Endothelial cell of umbilical vein (primary cell): ENCODE results near the gene DDRGK1. TPM values are rescaled to one million over a fixed set of nuclear protein-coding genes. Genes with fewer than 3 reads are reported as not detected.

Experiments used
- BruUV-seq: library from RNA; stranded (reverse); fragments of 400-500 nt; replicated peaks from 2 replicates; lab custom pipeline; 2021; lab: Mats Ljungman, UMichigan
- CTCF ChIA-PET: fragments of 300-600, 350-600 bp; sonication (Branson Sonifier 250); formaldehyde crosslinking; loops from one replicate; lab custom pipeline; 2021; ENCODE audit warnings: antibody characterized with exemption, inconsistent platforms; lab: Charles Lee
- POLR2A ChIA-PET: fragments of 300-600, 350-600 bp; sonication (Branson Sonifier 250); formaldehyde crosslinking; loops from one replicate; lab custom pipeline; 2021; ENCODE audit warnings: antibody characterized with exemption, inconsistent platforms; lab: Charles Lee
- DNase-seq: peaks from one replicate; pipeline ENCODE4 v3.0.0-alpha.2; 2011; ENCODE audit warnings: low read depth, low spot score
- FAIRE-seq: peaks from 2 replicates; lab custom pipeline; 2011; peaks lifted over from hg19 to GRCh38; lab: Jason Lieb, UNC
- H2AFZ ChIP-seq: 2 replicates; pipeline ENCODE4 v1.6.0; 2012; ENCODE audit warnings: low read depth, low read length, control low read depth, inconsistent platforms
- H3K27ac ChIP-seq: 2 replicates; pipeline ENCODE4 v1.5.1; 2011; ENCODE audit warnings: low read depth, mild to moderate bottlenecking, control low read depth, low read length, moderate library complexity; ENCODE audit not compliant: insufficient read depth
- H3K27me3 ChIP-seq, 2 experiments: 2 replicates each; pipeline versions ENCODE4 v1.6.0 to v1.6.1; 2011; ENCODE audit warnings: low read length in 2 of 2, mixed read lengths in 1 of 2; ENCODE audit not compliant: control insufficient read depth in 2 of 2, insufficient read depth in 2 of 2
- H3K36me3 ChIP-seq, 2 experiments: 2 replicates in 1 of 2; 3 replicates in 1 of 2; pipeline ENCODE4 v1.5.1; 2011; ENCODE audit warnings: low read length in 2 of 2, mild to moderate bottlenecking in 1 of 2, moderate library complexity in 1 of 2; ENCODE audit not compliant: control insufficient read depth in 2 of 2, insufficient read depth in 2 of 2; ENCODE audit errors: extremely low read depth in 1 of 2
- H3K4me1 ChIP-seq: 3 replicates; pipeline ENCODE4 v1.5.1; 2011; ENCODE audit warnings: mild to moderate bottlenecking, low read length; ENCODE audit not compliant: control insufficient read depth, insufficient read depth; ENCODE audit errors: extremely low read depth
- H3K4me2 ChIP-seq: 2 replicates; pipeline ENCODE4 v1.6.1; 2011; ENCODE audit warnings: low read length, control low read depth, mixed read lengths; ENCODE audit not compliant: insufficient read depth
- H3K4me3 ChIP-seq, 3 experiments: fragments of 200-600 bp in 1 of 3; sonication (generic), shearing (Covaris generic) in 1 of 3; replicated peaks in 1 of 3; 2 replicates each; pipeline ENCODE4 v1.5.1; 2011 to 2016; ENCODE audit warnings: control low read depth in 3 of 3, low read length in 3 of 3, mild to moderate bottlenecking in 2 of 3, inconsistent platforms in 1 of 3, low read depth in 1 of 3, moderate library complexity in 1 of 3; ENCODE audit not compliant: insufficient read depth in 1 of 3
- H3K79me2 ChIP-seq: 2 replicates; pipeline ENCODE4 v1.6.0; 2012; ENCODE audit warnings: low read length, inconsistent platforms; ENCODE audit not compliant: control insufficient read depth, insufficient read depth
- H3K9ac ChIP-seq: replicated peaks from 2 replicates; pipeline ENCODE3; 2011; ENCODE audit warnings: low read length, control low read depth; ENCODE audit not compliant: insufficient read depth; ENCODE audit errors: extremely low read depth
- H3K9me1 ChIP-seq: replicated peaks from 3 replicates; pipeline ENCODE4 v1.6.0; 2011; ENCODE audit warnings: mild to moderate bottlenecking, low read length; ENCODE audit not compliant: control insufficient read depth, insufficient read depth; ENCODE audit errors: extremely low read depth
- H3K9me3 ChIP-seq: replicated peaks from 2 replicates; pipeline ENCODE4 v1.5.1; 2012; ENCODE audit warnings: low read length, inconsistent platforms; ENCODE audit not compliant: control insufficient read depth, insufficient read depth
- H4K20me1 ChIP-seq: replicated peaks from 2 replicates; pipeline ENCODE3; 2011; ENCODE audit warnings: mild to moderate bottlenecking, low read length; ENCODE audit not compliant: control insufficient read depth, insufficient read depth; ENCODE audit errors: extremely low read depth
- POLR2A ChIP-seq: IDR thresholded peaks from 2 replicates; pipeline ENCODE4 v1.6.1; 2012; ENCODE audit warnings: low read depth, mild to moderate bottlenecking, control low read depth, low read length
- dilution Hi-C: fragments of 300-500 bp; cut with MboI; formaldehyde crosslinking; loops from one replicate; pipeline ENCODE4 v1.15.0; 2019; ENCODE audit warnings: low sequenced_read_pairs; ENCODE audit not compliant: extremely low pct_ligation_motif_present
- intact Hi-C: fragments of 100-400 bp; cut with micrococcal nuclease; formaldehyde crosslinking; loops from one replicate; pipeline ENCODE4 v1.10.0; 2022
- polyA plus RNA-seq, 4 experiments: library from polyadenylated mRNA; depleted of rRNA in 3 of 4; stranded (reverse) in 3 of 4; unstranded in 1 of 4; fragments of >200 nt; gene quantifications; 2 replicates each; pipeline versions ENCODE4 v1.2.1 to v1.2.3, GENCODE V29; 2011 to 2012; ENCODE audit warnings: missing spikeins in 1 of 4
- total RNA-seq: library from RNA; stranded (reverse); gene quantifications from 2 replicates; pipeline ENCODE4 v1.2.3, GENCODE V29; 2021
- TF ChIP-seq, protein P1 (sequence below), 2 donors: IDR thresholded peaks; 1 replicate in 1 of 2; 2 replicates in 1 of 2; pipeline ENCODE4 v1.5.1; 2011; ENCODE audit warnings: low read length in 2 of 2, mild to moderate bottlenecking in 2 of 2, moderate library complexity in 2 of 2, control low read depth in 1 of 2, inconsistent platforms in 1 of 2, low read depth in 1 of 2; ENCODE audit not compliant: insufficient read depth in 1 of 2; ENCODE audit errors: extremely low read depth in 1 of 2

Gene DDRGK1
- total and polyA plus RNA-seq, 2 donors (not counting 3 experiments of a cell fraction or from before 2014, with no cell fraction given): 48.5 to 54.0 TPM

DNA sequence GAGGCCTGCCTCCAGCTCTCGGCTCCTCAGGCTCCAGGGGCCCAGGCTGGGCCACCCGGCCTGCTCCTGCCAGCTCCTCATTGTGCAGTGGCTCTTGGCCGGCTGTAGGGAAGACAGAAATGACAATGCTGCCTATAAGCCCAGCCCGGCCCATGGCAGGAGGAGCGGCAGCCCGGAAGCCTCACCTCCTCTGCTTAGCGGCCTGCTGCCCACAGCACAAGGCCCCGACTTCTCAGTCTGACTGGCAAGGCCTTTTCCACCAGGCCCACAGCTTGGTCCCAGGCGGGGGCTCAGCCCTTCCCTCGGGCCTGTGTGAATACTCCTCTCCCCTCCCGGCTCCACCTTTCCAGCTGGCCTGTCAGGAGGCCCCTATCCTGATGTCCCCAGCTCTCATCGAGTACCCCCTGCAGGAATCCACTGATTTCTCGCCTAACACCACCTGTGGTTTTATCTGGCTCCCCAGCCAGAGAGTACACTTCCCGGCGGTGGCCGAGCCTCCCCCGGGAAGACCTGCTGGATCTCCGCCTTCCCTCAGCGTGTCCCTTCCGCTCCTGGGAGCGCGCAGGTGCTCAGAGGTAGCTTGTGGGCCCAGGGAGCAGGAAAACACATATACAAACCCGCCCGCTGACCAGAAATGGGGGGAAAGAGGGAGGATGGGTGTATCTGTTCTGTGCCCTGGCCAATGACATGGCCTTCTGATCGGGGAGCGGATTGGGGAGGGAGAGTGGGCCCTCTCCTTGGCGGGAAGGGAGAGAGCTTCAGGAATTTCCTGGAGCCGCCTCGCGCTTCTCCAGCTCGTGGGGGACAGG lies 963 bp downstream of the DDRGK1 start:
- intact Hi-C loops: loop anchor here (2.0 kb wide), 1 partner anchor 31 kb away; the partner anchor contains the start of gene LZTS3

More for the DNA sequence above, 963 bp downstream of the DDRGK1 start:
- FAIRE-seq (no peak), DNase-seq (peak; percentile 24)
- H2AFZ ChIP-seq: peak overlapping the region; percentile 71
- no peaks in the 10 kb centered on the region for H4K20me1 ChIP-seq
- peak overlapping the region; percentile 40 to 71 (median 69) for H3K4me3 ChIP-seq
- H3K27me3 ChIP-seq: no peaks in the 10 kb centered on the region
- H3K9me3 ChIP-seq: no peaks in the 10 kb centered on the region
- H3K27ac ChIP-seq: peak overlapping the region; percentile 35
- ChIA-PET POLR2A (no interaction called here), CTCF (interaction anchor here (1.1 to 2.1 kb wide), 5 partner anchors 44 to 150 kb away, joined by 3 to 6 read pairs (median 4); partner anchors contain the start of genes FASTKD5 and UBOX5)
- dilution Hi-C loops: no loop called here
- H3K4me1 ChIP-seq: peaks cover 11% of the 10 kb centered on the region
- H3K9me1 ChIP-seq: no peaks in the 10 kb centered on the region
- H3K79me2 ChIP-seq: peaks cover 18% of the 10 kb centered on the region
- BruUV-seq: no TSS peak
- TF ChIP-seq POLR2A: no peak
- TF ChIP-seq, protein P1, sequence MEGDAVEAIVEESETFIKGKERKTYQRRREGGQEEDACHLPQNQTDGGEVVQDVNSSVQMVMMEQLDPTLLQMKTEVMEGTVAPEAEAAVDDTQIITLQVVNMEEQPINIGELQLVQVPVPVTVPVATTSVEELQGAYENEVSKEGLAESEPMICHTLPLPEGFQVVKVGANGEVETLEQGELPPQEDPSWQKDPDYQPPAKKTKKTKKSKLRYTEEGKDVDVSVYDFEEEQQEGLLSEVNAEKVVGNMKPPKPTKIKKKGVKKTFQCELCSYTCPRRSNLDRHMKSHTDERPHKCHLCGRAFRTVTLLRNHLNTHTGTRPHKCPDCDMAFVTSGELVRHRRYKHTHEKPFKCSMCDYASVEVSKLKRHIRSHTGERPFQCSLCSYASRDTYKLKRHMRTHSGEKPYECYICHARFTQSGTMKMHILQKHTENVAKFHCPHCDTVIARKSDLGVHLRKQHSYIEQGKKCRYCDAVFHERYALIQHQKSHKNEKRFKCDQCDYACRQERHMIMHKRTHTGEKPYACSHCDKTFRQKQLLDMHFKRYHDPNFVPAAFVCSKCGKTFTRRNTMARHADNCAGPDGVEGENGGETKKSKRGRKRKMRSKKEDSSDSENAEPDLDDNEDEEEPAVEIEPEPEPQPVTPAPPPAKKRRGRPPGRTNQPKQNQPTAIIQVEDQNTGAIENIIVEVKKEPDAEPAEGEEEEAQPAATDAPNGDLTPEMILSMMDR (IDR thresholded peaks at IDR 0.05; ENCODE audit: extremely low read depth in 1 of 2, insufficient read depth in 1 of 2, low read depth in 1 of 2, low read length in 2 of 2): no peak
- H3K9ac ChIP-seq: peak overlapping the region; percentile 81
- peaks cover 10 to 14% of the 10 kb centered on the region in 2 experiments for H3K36me3 ChIP-seq
- peak overlapping the region; percentile 81 for H3K4me2 ChIP-seq
